Peyer's patch (tissue), 4 donors: Measurements from ENCODE around the gene RPS21.

Experiments used
- CTCF ChIP-seq, 6 experiments: fragments of 450-650 bp in 4 of 6; fragments of 200-600 bp in 2 of 6; sonication (generic) in 1 of 6; IDR thresholded peaks; one replicate each; pipeline ENCODE4 v1.5.1; 2017 to 2019; ENCODE audit warnings: antibody characterized with exemption in 6 of 6, mild to moderate bottlenecking in 3 of 6, moderate library complexity in 1 of 6
- POLR2A ChIP-seq, 2 donors: fragments of 450-650 bp; IDR thresholded peaks; one replicate each; pipeline ENCODE4 v1.5.1; 2017; ENCODE audit warnings: antibody characterized with exemption in 2 of 2, mild to moderate bottlenecking in 2 of 2, moderate library complexity in 2 of 2

- no peak for TF ChIP-seq CTCF (IDR thresholded peaks at IDR 0.05)
- TF ChIP-seq POLR2A (IDR thresholded peaks at IDR 0.05) = no peak
Measured at GRCh38 chr20:62369815-62370114, 17.1 kb upstream of the RPS21 start.
